Testis (tissue), 2 donors: ENCODE measurements around the gene PEF1.

Experiments used
- CTCF ChIP-seq, 3 experiments: fragments of 450-650 bp in 2 of 3; fragments of 200-600 bp in 1 of 3; sonication (generic) in 1 of 3; IDR thresholded peaks; one replicate each; pipeline ENCODE4 v1.5.1; 2016 to 2019; ENCODE audit warnings: antibody characterized with exemption in 3 of 3, mild to moderate bottlenecking in 2 of 3, moderate library complexity in 1 of 3
- POLR2A ChIP-seq: fragments of 450-650 bp; IDR thresholded peaks from one replicate; pipeline ENCODE4 v1.6.1; 2017; ENCODE audit warnings: antibody characterized with exemption, mild to moderate bottlenecking, moderate library complexity

GRCh38 chr1:31615414-31615813 is 29.3 kb downstream of the PEF1 start:
- TF ChIP-seq CTCF (IDR thresholded peaks at IDR 0.05) = no peak
- TF ChIP-seq POLR2A = no peak
